HG03565 (cell line): ENCODE data around the gene NFYC.

Experiments used
- ATAC-seq: cut with Tn5 transposase; IDR thresholded peaks from one replicate; pipeline ENCODE4 v1.9.1; 2021; ENCODE audit warnings: mild to moderate bottlenecking, moderate library complexity; ENCODE audit not compliant: unreplicated experiment

NFYC gene

DNA sequence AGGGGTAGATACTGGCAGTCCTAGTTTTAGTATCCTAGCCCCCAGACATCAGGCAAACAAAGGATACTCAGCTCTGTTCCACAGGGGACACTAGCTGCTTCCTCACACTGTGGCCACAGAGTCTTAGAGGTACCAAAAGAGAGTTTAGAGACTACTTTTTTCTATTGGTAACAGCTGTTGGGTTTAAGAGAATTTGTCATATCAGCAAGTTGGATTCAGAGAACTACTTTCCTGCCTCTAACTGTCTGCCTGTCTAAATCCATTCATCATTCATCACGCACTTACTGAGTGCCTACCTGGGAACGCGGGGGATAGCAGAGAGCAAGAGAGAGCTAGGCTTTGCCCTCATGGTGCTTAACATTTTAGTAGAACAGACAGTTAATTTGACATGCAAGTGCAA is 65.0 kb downstream of the NFYC start:
- no peak for ATAC-seq

GRCh38 chr1:40757084-40757483 is 65.6 kb downstream of the NFYC start:
- no peak for ATAC-seq

DNA sequence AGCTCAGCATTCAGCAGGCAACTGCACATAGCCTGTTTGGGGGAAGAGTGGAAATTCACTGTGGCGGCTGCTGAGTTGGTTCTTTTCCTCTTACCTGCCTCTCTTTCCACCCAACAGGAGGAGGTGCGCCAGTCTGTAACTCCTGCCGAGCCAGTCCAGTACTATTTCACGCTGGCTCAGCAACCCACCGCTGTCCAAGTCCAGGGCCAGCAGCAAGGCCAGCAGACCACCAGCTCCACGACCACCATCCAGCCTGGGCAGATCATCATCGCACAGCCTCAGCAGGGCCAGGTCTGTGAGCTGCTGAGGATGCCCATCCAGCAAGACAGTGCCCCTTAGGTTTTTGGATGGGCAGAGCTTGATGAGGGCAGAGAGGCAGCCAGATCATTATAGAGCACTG is 66.5 kb downstream of the NFYC start:
- no peak for ATAC-seq

- no peak for ATAC-seq
Observed at GRCh38 chr1:40758578-40759343, 67.3 kb downstream of the NFYC start.

- ATAC-seq = no peak
Observed at GRCh38 chr1:40760984-40761383, 69.5 kb downstream of the NFYC start.

GRCh38 chr1:40762144-40762923 is 70.8 kb downstream of the NFYC start:
- no peak for ATAC-seq

DNA sequence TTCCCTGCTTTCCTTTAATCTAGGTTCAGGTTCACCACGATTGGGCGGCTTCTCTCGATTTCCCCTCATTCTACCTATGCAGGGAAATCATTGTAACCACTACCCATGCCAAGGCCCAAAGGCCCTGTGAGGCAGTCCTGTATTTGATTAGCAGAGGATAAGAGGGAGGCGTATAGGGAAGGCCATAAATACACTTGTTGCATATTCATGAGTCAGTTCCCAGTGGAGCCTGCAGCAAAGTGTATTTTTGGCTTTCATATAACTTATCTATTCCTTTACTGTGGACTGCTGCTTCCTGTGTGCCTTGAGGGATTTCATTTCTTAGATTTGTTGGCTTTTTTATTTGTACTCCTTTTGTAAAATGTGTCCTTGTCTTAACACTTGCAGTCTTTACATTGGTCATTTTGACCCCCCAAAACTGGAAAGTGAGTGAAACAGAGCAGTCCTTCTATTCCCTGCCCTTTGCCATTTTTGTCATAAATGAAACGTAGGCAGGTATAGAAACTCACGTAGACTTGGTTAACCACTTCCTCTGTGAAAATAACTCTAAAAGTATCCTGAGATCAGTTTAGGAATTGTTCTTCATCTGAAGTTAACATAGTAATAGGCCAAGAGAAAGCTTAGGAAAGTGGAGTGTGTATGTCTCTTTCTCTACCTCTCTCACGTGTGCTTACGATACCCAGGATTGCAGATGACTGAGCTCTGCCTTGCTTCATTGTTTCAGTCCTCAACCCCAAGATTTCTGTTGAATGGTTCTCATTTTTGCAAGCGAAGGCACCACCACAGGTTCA is 72.4 kb downstream of the NFYC start:
- ATAC-seq = no peak

DNA sequence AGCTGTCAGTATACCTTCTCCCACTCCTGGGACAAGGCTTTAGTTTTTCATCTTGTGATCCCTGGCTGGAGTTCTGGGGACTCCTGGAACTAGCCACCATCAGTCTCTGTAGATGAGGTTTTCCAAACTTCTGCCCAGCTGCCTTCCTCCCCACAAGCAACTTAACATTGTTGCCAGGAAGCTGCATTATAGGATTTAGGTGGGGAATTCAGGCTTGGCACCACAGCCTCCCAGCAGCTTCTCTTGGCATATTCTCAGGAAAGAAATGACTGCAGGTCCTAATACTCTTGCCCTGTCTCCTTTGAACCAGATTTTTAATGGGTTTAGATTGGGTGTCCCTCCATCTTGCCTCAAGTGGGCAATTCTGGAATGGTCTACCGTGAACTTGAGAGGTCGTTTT is 73.5 kb downstream of the NFYC start:
- no peak for ATAC-seq

GRCh38 chr1:40766017-40766416 is 74.5 kb downstream of the NFYC start:
- ATAC-seq = no peak

DNA sequence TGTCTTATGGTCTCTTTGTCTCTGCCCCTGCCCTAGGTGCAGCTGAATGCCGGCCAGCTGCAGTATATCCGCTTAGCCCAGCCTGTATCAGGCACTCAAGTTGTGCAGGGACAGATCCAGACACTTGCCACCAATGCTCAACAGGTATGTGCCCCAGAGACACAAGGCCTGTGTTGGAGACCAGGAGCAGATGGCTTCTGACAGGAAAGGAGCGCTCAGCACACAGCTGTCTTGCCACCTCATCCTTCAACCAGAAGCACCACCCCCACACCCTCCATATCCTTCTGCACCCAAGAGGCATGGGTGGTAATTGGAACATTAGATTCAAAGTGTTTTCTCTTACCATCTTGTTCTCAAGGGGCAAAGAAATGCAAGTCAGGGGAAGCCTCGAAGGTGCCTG is 75.1 kb downstream of the NFYC start:
- no peak for ATAC-seq

DNA sequence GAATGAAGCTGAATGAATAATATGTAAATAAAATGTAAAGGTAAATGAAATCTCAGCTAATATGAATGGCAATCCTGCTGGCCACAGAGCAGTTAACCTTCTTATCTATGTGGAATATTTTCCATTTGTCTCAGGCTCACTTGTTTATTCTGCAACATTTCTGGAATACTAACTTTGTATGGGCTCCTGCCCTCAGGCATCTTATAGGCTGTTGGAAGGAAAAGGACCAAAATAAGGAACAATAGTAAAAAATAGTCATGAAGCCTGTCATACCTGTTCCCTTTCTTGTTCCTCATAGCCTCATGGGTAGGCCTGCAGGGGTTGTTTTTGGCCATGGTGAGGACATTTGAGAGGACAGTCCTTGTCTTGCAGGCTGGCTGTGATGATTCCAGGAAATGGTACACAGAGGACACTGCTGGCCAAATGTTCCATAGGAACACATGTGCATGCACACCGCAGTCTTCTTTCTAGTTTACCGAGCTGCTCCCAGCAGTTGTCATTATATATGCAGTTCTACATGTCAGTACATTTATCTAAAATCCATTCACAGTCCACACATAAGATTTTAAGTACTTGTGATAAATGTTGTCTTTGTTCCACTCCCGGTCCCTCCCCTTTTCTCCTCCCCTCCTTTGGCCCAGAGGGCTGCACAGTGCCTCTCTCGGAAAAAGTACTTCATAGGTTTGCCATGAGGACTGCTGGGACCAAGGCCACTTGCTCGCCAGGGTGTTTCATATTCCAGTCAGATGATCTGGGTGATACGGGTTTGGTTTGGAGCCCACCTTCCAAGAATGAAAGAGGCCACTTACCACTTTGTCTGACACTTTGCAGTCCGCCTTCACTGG is 76.9 kb downstream of the NFYC start:
- ATAC-seq = no peak

DNA sequence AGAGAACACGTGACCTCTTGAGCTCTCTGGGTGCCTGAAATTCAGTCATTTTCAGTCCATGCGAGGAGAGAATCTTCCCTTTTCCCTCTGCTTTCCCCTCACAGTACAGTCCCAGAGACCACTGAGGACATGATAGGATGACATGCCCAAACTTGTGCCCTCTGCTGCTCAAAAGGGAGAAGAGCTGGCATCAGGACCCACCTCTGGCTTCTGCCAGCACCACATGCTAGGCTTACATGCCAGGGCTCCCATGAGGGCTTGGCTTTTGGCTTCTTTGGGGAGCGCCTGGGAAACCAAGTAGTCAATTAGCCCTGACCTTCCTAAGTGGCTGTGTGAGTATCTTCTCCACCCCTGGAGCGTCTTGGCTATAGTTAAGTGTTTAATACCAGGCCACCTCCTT is 78.3 kb downstream of the NFYC start:
- no peak for ATAC-seq

DNA sequence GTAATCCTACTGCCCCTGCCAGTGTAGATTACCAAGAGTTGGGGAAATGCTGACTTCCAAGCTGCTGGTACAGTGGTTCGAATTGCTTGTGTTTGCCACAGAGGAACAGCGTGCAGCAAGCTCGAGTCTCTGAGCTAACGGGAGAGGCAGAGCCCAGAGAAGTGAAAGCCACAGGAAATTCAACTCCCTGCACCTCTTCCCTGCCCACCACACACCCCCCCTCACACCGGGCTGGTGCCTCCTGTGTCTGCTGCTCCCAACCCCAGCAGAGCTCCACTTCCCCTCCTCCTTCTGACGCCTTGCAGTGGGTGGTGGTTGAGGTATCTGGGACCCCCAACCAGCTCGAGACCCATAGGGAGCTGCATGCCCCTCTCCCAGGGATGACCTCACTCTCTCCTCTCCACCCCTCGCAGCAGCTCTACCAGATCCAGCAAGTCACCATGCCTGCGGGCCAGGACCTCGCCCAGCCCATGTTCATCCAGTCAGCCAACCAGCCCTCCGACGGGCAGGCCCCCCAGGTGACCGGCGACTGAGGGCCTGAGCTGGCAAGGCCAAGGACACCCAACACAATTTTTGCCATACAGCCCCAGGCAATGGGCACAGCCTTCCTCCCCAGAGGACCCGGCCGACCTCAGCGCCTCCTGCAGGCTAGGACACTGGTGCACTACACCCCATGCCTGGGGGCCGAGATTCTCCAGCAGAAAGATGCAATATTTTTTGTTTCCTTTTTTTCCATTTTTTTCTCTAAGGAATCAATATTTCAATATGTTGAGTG is 79.0 kb downstream of the NFYC start:
- ATAC-seq = no peak

- ATAC-seq = no peak
Observed at GRCh38 chr1:40772146-40772955, 80.8 kb downstream of the NFYC start.

DNA sequence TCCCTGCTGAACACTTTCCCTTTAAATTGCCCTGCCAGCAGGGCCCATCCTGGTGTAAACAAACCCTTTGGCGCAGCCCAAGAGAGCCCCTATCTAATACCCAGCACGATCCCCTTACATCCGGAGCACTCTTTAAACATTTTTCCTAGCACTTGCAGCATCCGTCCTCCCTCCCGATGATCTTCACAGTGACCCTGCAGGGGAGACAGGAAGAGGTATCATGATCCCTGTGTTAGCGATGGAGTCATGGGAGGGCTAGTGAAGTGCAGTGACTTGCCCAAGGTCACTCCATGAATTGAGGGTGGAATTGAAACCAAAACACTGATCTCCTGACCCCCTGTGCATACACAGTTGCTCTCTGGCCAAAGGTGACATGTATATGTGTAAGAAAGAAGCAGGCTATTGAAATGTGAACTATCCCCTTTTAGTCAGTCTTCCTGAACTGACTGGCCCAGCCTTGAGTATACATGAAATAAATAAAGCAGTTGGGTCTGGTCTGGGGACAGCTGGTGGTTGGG is 82.3 kb downstream of the NFYC start:
- no peak for ATAC-seq

DNA sequence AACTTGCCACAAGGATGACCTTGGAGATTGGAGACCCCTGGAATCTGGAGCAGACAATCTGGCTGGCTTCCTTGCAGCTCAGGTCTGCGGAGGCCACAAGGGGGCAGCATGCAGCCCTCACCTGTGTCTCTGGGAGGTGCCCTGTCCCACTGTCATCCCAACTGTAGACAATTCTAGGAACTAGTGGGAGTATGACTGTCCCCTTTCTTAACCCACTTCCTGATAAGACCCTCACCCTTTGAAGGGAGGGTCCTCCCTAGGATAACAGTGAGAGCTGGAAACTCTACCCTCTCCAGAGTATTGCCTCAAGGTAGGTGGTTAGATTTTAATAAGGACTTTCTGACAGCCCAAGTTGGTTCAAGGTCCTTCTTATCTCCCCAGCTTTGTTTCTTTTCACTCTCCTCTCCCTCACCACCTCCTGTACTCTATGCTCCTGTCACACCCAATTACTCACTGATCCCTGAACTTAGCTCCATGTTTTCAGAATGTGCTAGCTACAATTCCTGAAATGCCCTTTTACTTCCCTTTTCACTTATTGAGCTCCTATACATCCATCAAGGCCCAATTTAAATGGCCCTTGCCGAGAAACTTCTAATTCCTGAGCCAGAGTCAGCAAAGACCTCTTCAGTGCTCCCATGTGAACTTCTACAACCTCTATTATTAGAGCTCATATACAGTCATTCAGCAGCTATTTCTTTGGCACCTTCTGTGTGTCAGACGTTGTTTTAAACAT is 82.9 kb downstream of the NFYC start:
- no peak for ATAC-seq

DNA sequence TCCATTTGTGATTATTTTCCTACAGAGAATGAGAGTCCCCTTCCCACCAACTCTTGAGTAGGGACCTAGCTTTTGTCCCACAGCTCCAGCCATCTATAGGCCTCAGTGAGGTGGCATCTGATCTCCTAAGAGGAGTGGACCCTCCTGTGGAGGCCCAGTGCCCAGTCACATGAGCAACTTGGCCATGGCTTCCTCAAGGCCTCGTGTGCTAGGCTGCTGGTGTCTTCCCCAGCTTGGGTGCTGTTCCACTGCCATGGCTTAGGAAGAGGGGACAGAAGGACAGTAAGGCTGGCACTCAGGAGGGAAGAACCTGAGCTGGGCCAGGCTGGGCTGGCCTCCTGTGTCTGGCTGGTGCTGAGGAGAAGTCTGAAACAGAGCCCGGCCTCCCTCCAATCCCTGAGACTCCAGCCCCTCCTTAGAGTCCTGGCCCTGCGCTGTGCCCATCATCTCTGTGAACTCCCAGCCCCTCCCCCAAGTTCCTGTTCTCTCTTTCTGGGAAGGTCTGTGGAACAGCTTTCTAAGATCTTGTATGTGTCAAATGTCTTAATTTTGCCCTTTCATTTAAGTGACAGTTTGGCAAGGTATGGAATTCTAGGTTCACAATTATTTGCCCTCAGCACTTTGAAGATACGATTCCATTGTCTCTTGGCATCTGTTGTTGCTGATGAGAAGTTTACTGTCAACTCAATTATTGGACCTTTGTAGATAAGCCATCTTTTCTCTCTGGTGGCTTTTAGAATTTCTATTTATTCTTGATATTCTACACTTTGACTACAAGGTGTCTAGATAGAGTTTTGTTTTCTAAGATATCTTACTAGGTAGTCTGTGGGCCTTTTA is 85.0 kb downstream of the NFYC start:
- no peak for ATAC-seq
